IMR-90 (cell line): ENCODE results near the gene EID2B. TPM values are rescaled to one million over a fixed set of nuclear protein-coding genes. Genes with fewer than 3 reads are reported as not detected.

Experiments
- ATAC-seq: fragments of 200-7000 bp; cut with Tn5 transposase; 2 replicates; pipeline ENCODE4 v1.9.1; 2020; ENCODE audit warnings: low read depth, mild to moderate bottlenecking, moderate library complexity
- BruUV-seq: library from RNA; stranded (reverse); fragments of 400-500 nt; replicated peaks from 2 replicates; lab custom pipeline; 2021; lab: Mats Ljungman, UMichigan
- CTCF ChIA-PET: fragments of 300-600 bp; formaldehyde crosslinking; extraction: SDS; loops from one replicate; lab custom pipeline; 2021; ENCODE audit warnings: antibody characterized with exemption; lab: Yijun Ruan, JAX
- POLR2A ChIA-PET: fragments of 300-600 bp; sonication (Branson Sonifier 250); formaldehyde crosslinking; loops from one replicate; lab custom pipeline; 2022; ENCODE audit warnings: antibody characterized with exemption; ENCODE audit not compliant: unreplicated experiment; lab: Charles Lee
- DNase-seq: peaks from one replicate; pipeline ENCODE4 v3.0.0; 2013
- H2AFZ ChIP-seq: replicated peaks from 2 replicates; pipeline ENCODE3; 2013; ENCODE audit warnings: low read length, mild to moderate bottlenecking; ENCODE audit not compliant: poor library complexity
- H2AK5ac ChIP-seq: 2 replicates; pipeline ENCODE4 v1.6.1; 2013; ENCODE audit warnings: low read depth, low read length, inconsistent platforms
- H2AK9ac ChIP-seq: replicated peaks from 2 replicates; pipeline ENCODE3; 2013; ENCODE audit warnings: mild to moderate bottlenecking, low read depth, low read length, moderate library complexity; ENCODE audit not compliant: poor library complexity
- H2BK120ac ChIP-seq: 2 replicates; pipeline ENCODE4 v1.6.1; 2013; ENCODE audit warnings: low read depth, low read length, inconsistent platforms
- H2BK15ac ChIP-seq: 3 replicates; pipeline ENCODE4 v1.6.1; 2013; ENCODE audit warnings: low read depth, low read length, inconsistent platforms
- H2BK20ac ChIP-seq: 2 replicates; pipeline ENCODE4 v1.6.1; 2013; ENCODE audit warnings: low read depth, mild to moderate bottlenecking, inconsistent platforms, low read length, moderate library complexity
- H2BK5ac ChIP-seq: 2 replicates; pipeline ENCODE4 v1.6.1; 2013; ENCODE audit warnings: mild to moderate bottlenecking, low read depth, low read length, inconsistent platforms; ENCODE audit not compliant: poor library complexity, severe bottlenecking
- H3K14ac ChIP-seq: replicated peaks from 2 replicates; pipeline ENCODE4 v1.6.1; 2013; ENCODE audit warnings: low read depth, low read length, inconsistent platforms
- H3K18ac ChIP-seq: 2 replicates; pipeline ENCODE4 v1.6.1; 2013; ENCODE audit warnings: low read depth, low read length, control low read depth
- H3K23ac ChIP-seq: 2 replicates; pipeline ENCODE4 v1.6.1; 2013; ENCODE audit warnings: low read depth, low read length, inconsistent platforms
- H3K27ac ChIP-seq: 2 replicates; pipeline ENCODE4 v1.5.1; 2013; ENCODE audit warnings: mild to moderate bottlenecking, control low read depth, low read length; ENCODE audit not compliant: insufficient read depth
- H3K27me3 ChIP-seq: 2 replicates; pipeline ENCODE4 v1.6.1; 2013; ENCODE audit warnings: low read length; ENCODE audit not compliant: control insufficient read depth, insufficient read depth
- H3K36me3 ChIP-seq: 2 replicates; pipeline ENCODE4 v1.6.1; 2013; ENCODE audit warnings: low read length, mixed read lengths; ENCODE audit not compliant: control insufficient read depth, insufficient read depth
- H3K4ac ChIP-seq: 2 replicates; pipeline ENCODE4 v1.6.1; 2013; ENCODE audit warnings: low read depth, low read length, inconsistent platforms
- H3K4me1 ChIP-seq: 2 replicates; pipeline ENCODE4 v1.6.1; 2013; ENCODE audit warnings: low read length, mixed read lengths; ENCODE audit not compliant: control insufficient read depth, insufficient read depth
- H3K4me2 ChIP-seq: 2 replicates; pipeline ENCODE4 v1.6.1; 2013; ENCODE audit warnings: low read depth, mild to moderate bottlenecking, control low read depth, low read length, moderate library complexity
- H3K4me3 ChIP-seq: 2 replicates; pipeline ENCODE4 v1.5.1; 2013; ENCODE audit warnings: low read depth, mild to moderate bottlenecking, control low read depth, low read length, moderate library complexity; ENCODE audit not compliant: insufficient read depth
- H3K56ac ChIP-seq: 2 replicates; pipeline ENCODE4 v1.6.1; 2013; ENCODE audit warnings: low read length, inconsistent platforms; ENCODE audit not compliant: insufficient read depth; ENCODE audit errors: extremely low read depth
- H3K79me1 ChIP-seq, 2 experiments: 2 replicates each; pipeline ENCODE4 v1.6.1; 2013; ENCODE audit warnings: low read length in 2 of 2, inconsistent platforms in 1 of 2, low read depth in 1 of 2
- H3K9ac ChIP-seq: 2 replicates; pipeline ENCODE4 v1.6.1; 2013; ENCODE audit warnings: low read depth, low read length, control low read depth
- H3K9me1 ChIP-seq: 2 replicates; pipeline ENCODE4 v1.6.1; 2013; ENCODE audit warnings: low read length, inconsistent platforms; ENCODE audit not compliant: insufficient read depth
- H3K9me3 ChIP-seq: 2 replicates; pipeline ENCODE4 v1.6.1; 2013; ENCODE audit warnings: low read length; ENCODE audit not compliant: control insufficient read depth, insufficient read depth
- H4K20me1 ChIP-seq: 2 replicates; pipeline ENCODE4 v1.6.1; 2013; ENCODE audit warnings: low read length, inconsistent platforms; ENCODE audit not compliant: insufficient read depth
- H4K5ac ChIP-seq: 2 replicates; pipeline ENCODE4 v1.6.1; 2013; ENCODE audit warnings: mild to moderate bottlenecking, low read depth, low read length, control low read depth
- H4K8ac ChIP-seq, 2 experiments: 2 replicates each; pipeline ENCODE4 v1.6.1; 2013; ENCODE audit warnings: low read depth in 2 of 2, low read length in 2 of 2, control low read depth in 1 of 2, inconsistent platforms in 1 of 2
- H4K91ac ChIP-seq: 2 replicates; pipeline ENCODE4 v1.6.1; 2013; ENCODE audit warnings: low read depth, low read length, inconsistent platforms; ENCODE audit not compliant: insufficient read depth
- BHLHE40 ChIP-seq: fragments of 150-350 bp; IDR thresholded peaks from 2 replicates; pipeline ENCODE4 v1.6.1; 2016; ENCODE audit warnings: mild to moderate bottlenecking, low read depth, low read length
- CEBPB ChIP-seq: IDR thresholded peaks from 2 replicates; pipeline ENCODE4 v1.6.1; 2012; ENCODE audit warnings: low read depth, low read length, improper control_type of control experiment
- CTCF ChIP-seq: conservative IDR thresholded peaks from 2 replicates; pipeline ENCODE4 v1.5.1; 2012; ENCODE audit warnings: mild to moderate bottlenecking, low read depth, low read length, improper control_type of control experiment
- ELK1 ChIP-seq: fragments of 150-350 bp; IDR thresholded peaks from 2 replicates; pipeline ENCODE4 v1.6.1; 2016; ENCODE audit warnings: low read depth, mild to moderate bottlenecking, low read length, moderate library complexity, borderline replicate concordance
- FOS ChIP-seq: fragments of 150-350 bp; IDR thresholded peaks from 2 replicates; pipeline ENCODE4 v1.6.1; 2016; ENCODE audit warnings: low read depth, low read length
- POLR2A ChIP-seq: IDR thresholded peaks from 2 replicates; pipeline ENCODE4 v1.6.1; 2012; ENCODE audit warnings: mild to moderate bottlenecking, low read depth, low read length
- RAD21 ChIP-seq: IDR thresholded peaks from 2 replicates; pipeline ENCODE4 v1.6.1; 2012; ENCODE audit warnings: low read length, improper control_type of control experiment
- RFX5 ChIP-seq: IDR thresholded peaks from 2 replicates; pipeline ENCODE4 v1.8.0; 2012; ENCODE audit warnings: low read depth, mild to moderate bottlenecking, low read length, moderate library complexity
- SMC3 ChIP-seq: fragments of 150-350 bp; IDR thresholded peaks from 2 replicates; pipeline ENCODE4 v1.6.1; 2016; ENCODE audit warnings: low read depth, mild to moderate bottlenecking, antibody characterized with exemption, low read length, moderate library complexity
- WGBS, 2 experiments: methylation state at CpG; one replicate each; pipeline versions ENCODE4 v1.1.5 to v1.1.7; 2013; ENCODE audit warnings: missing lambda C conversion rate in 2 of 2; ENCODE audit not compliant: insufficient read length in 1 of 2; ENCODE audit errors: extremely low coverage in 2 of 2; 5-methylcytosine and 5-hydroxymethylcytosine counted together
- dilution Hi-C: fragments of 300-500 bp; cut with HindIII; formaldehyde crosslinking; loops from one replicate; pipeline ENCODE4 v1.14.3; 2018; ENCODE audit warnings: low sequenced_read_pairs; ENCODE audit not compliant: unreplicated experiment
- in situ Hi-C: fragments of 300-500 bp; cut with MboI; formaldehyde crosslinking; loops from 3 replicates; pipeline ENCODE4 v1.14.3; 2019; ENCODE audit warnings: low sequenced_read_pairs, inconsistent platforms, mixed read lengths
- intact Hi-C: fragments of 100-400 bp; cut with micrococcal nuclease; formaldehyde crosslinking; loops from 2 replicates; pipeline ENCODE4 v1.10.0; 2022
- polyA plus RNA-seq, 3 experiments: library from polyadenylated mRNA; depleted of rRNA; stranded (reverse); fragments of >200 nt; gene quantifications; 2 replicates each; pipeline ENCODE4 v1.2.3, GENCODE V29; 2012; ENCODE audit warnings: low replicate concordance in 1 of 3
- total RNA-seq: library from RNA; depleted of rRNA; stranded (reverse); fragments of >200 nt; gene quantifications from 2 replicates; pipeline ENCODE4 v1.2.3, GENCODE V29; 2012
- TF ChIP-seq, protein P1 (sequence below): fragments of 150-350 bp; IDR thresholded peaks from 2 replicates; pipeline ENCODE4 v1.6.1; 2017; ENCODE audit warnings: mild to moderate bottlenecking, antibody characterized with exemption, low read length, low read depth

The EID2B gene
- total and polyA plus RNA-seq, 2 of the 4 experiments (the other 2 are of a cell fraction): 2.5 to 2.7 TPM

GRCh38 chr19:39520541-39521484 is 11.8 kb downstream of the EID2B start:
- Histone ChIP-seq H2BK20ac (no peak overlapping the region), H3K4me1 (no peaks in the 10 kb centered on the region; the same call in 1 of the 2 replicates), H3K4me2 (no peak overlapping the region), H3K27ac (no peak overlapping the region), H3K9ac (no peak overlapping the region), H3K56ac (no peak overlapping the region), H2AK9ac (no peak overlapping the region), H3K18ac (no peak overlapping the region), H2BK15ac (no peak overlapping the region), H3K36me3 (0 out of 2 replicates have a peak, but pooled peaks cover 1% of the 10 kb centered on the region), H4K8ac (no peak overlapping the region), H3K4me3 (no peak overlapping the region), H2AFZ (no peak overlapping the region), H2BK120ac (no peak overlapping the region), H3K9me1 (no peaks in the 10 kb centered on the region), H3K79me1 (no peaks in the 10 kb centered on the region; a peak in 1 of 4 replicates), H4K20me1 (no peaks in the 10 kb centered on the region), H4K91ac (no peak overlapping the region), H3K23ac (no peak overlapping the region), H3K4ac (no peak overlapping the region), H3K14ac (no peak overlapping the region), H2BK5ac (no peak overlapping the region), H3K27me3 (peaks cover 26% of the 10 kb centered on the region), H3K9me3 (peaks cover 4% of the 10 kb centered on the region), H2AK5ac (no peak overlapping the region), H4K5ac (no peak overlapping the region)
- no peak for TF ChIP-seq SMC3
- TF ChIP-seq RFX5: no peak
- no peak for TF ChIP-seq BHLHE40
- TF ChIP-seq, protein P1, sequence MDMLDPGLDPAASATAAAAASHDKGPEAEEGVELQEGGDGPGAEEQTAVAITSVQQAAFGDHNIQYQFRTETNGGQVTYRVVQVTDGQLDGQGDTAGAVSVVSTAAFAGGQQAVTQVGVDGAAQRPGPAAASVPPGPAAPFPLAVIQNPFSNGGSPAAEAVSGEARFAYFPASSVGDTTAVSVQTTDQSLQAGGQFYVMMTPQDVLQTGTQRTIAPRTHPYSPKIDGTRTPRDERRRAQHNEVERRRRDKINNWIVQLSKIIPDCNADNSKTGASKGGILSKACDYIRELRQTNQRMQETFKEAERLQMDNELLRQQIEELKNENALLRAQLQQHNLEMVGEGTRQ: no peak
- TF ChIP-seq FOS: no peak
- no peak for TF ChIP-seq RAD21
- no peak for TF ChIP-seq CTCF
- no peak for TF ChIP-seq CEBPB
- TF ChIP-seq POLR2A: no peak
- TF ChIP-seq ELK1: no peak
- ATAC-seq: no peak; the same call in 1 of the 2 replicates
- WGBS, 2 experiments: no CpG with 5 or more reads among the region's 8 CpGs
- CTCF ChIA-PET: no interaction called here
- DNase-seq: no peak
- no TSS peak for BruUV-seq
- intact Hi-C loops (no loop called here), in situ Hi-C loops (no loop called here), dilution Hi-C loops (no loop called here)
- POLR2A ChIA-PET: no interaction called here
